HG03108 (cell line): Measurements from ENCODE around the gene VAMP1.

Source experiments
- ATAC-seq: cut with Tn5 transposase; IDR thresholded peaks from one replicate; pipeline ENCODE4 v1.9.1; 2021; ENCODE audit warnings: moderate library complexity; ENCODE audit not compliant: unreplicated experiment

VAMP1 gene

GRCh38 chr12:6426882-6427671 is 43.4 kb downstream of the VAMP1 start:
- peak; percentile 72 for ATAC-seq

DNA sequence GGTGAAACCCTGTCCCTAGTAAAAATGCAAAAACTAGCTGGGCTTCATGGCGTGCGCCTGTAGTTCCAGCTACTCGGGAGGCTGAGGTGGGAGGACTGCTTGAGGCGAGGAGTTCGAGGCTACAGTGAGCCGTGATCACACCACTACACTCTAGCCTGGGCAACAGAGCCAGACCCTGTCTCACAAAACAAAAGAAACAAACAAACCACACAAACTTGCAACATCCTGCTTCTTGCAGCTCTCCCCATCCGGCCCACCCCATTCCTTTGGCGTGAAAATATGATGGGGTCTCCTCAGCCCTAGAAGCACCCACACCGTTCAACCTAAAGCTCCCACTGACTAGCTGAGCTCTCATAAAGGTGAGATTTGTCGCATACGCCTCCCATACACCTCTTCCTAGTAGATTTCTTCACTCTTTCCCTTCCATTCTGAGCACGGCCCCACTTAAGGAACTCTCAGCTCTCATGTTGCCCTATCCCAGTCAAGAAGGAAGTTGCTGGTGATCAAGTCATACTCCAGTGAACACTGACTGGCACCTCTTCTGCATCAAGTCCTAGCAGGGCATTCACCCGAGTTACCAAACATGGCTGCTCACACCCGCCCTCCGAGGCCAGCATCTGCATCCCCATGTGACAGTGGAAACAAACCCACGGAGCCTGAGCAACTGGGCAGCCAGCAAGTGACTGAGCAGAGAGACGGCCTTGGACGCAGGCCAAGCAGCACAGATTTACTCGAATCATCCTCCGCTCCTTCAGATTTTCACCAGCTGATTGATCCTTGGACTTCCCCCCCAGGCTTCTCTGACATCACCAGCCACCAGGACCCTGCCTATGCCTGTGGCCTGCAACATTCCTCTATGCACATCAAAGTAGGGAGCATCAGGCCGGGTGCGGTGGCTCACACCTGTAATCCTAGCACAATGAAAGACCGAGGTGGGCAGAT is 44.6 kb downstream of the VAMP1 start:
- ATAC-seq: no peak

GRCh38 chr12:6424866-6425265 is 45.6 kb downstream of the VAMP1 start:
- ATAC-seq: no peak

GRCh38 chr12:6424008-6424347 is 46.5 kb downstream of the VAMP1 start:
- ATAC-seq: no peak

DNA sequence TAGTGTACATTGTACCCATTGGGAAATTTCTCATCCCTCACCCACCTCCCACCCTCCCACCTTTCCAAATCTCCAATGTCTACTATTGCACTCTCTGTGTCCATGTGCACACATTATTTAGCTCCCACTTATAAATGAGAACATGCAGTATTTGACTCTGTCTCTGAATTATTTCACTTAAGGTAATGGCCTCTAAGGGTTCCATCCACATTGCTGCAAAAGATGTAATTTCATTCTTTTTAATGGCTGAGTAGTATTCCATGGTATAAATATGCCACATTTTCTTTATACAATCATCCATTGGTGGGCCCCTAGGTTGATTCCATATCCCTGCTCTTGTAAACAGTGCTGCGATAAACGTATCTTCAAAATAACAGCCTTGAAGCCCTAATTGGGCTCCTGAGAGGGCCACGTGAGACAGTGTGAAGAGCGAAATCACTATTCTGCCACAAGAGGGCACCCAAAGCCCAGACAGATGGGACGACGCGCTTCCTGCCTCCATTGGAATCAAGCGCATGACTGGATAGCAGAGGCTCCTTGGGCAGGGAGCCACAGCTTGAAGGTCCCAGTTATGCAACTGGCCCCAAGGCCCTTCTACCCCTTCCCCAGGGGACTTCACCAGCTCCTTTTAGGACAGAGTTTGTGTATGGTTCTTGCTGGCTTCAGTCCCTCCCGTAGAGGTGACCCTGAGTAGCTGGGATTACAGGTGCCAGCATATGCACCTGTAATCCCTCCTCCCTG is 47.0 kb downstream of the VAMP1 start:
- ATAC-seq: no peak

DNA sequence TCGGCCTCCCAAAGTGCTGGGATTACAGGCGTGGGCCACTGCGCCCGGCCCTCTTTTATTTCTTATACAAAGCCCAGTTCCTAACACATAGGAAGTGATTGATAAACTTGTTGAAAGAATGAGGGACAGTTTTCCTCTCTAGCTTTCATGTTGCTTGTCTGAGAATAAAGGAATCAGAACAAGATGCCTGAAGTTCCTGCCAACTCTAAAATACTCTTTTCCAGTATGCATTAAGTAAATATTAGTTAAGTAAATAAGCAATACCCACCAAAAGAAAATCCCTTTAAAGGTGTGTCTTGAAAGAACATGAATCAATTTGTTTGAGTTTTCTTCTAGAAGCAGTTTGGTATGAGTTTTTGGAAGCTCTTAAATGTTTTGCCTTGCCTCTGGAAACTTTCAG is 50.1 kb downstream of the VAMP1 start:
- ATAC-seq: no peak

- no peak for ATAC-seq
These were observed 51.7 kb downstream of the VAMP1 start for GRCh38 chr12:6418796-6419195.

DNA sequence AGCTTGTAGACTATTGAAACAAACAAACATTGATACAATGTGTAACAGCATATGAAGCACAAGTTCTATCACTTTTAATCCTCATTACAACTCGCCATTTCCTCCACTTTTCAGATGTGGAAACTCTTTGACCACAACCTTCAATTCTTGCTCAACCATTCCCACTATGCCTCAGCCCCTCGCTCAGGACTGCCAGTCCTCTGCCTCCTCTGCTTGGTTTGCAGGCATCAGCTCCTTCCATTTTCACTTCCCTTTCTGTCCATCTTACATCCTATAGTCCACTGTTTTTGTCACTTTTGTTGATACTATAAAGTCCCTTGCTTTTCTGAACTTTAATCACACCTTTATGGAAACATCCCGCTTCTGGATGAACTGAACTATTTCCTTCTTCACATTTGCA is 53.9 kb downstream of the VAMP1 start:
- no peak for ATAC-seq
